GM23248 (cell line): ENCODE measurements around the gene NCF2. TPM values are rescaled to one million over a fixed set of nuclear protein-coding genes. Genes with fewer than 3 reads are reported as not detected.

Experiments used
- DNase-seq: peaks from one replicate; pipeline ENCODE4 v3.0.0-alpha.2; 2015
- H2AFZ ChIP-seq: fragments of 200-600 bp; sonication (generic); 2 replicates; pipeline ENCODE4 v1.6.1; 2016; ENCODE audit warnings: antibody characterized with exemption
- H3F3A ChIP-seq: fragments of 200-600 bp; sonication (generic); 2 replicates; pipeline ENCODE4 v1.6.1; 2016; ENCODE audit warnings: mild to moderate bottlenecking, antibody characterized with exemption, mixed run types; ENCODE audit not compliant: insufficient read depth
- H3K27ac ChIP-seq: fragments of 200-600 bp; sonication (generic); 2 replicates; pipeline ENCODE4 v1.5.1; 2016; ENCODE audit warnings: mild to moderate bottlenecking
- H3K27me3 ChIP-seq: fragments of 200-600 bp; sonication (generic); replicated peaks from 2 replicates; pipeline ENCODE4 v1.6.1; 2016; ENCODE audit warnings: mild to moderate bottlenecking; ENCODE audit not compliant: insufficient read depth
- H3K36me3 ChIP-seq: fragments of 200-600 bp; sonication (generic); 2 replicates; pipeline ENCODE4 v1.6.1; 2016; ENCODE audit warnings: low read depth, mild to moderate bottlenecking
- H3K4me1 ChIP-seq: fragments of 200-600 bp; sonication (generic); 2 replicates; pipeline ENCODE4 v1.6.1; 2016; ENCODE audit warnings: mild to moderate bottlenecking; ENCODE audit not compliant: insufficient read depth
- H3K4me2 ChIP-seq: fragments of 200-600 bp; sonication (generic); one replicate; pipeline ENCODE4 v1.6.1; 2016; ENCODE audit warnings: mild to moderate bottlenecking; ENCODE audit not compliant: unreplicated experiment
- H3K4me3 ChIP-seq: fragments of 200-600 bp; sonication (generic); 2 replicates; pipeline ENCODE4 v1.5.1; 2016; ENCODE audit warnings: mild to moderate bottlenecking
- H3K79me2 ChIP-seq: fragments of 200-600 bp; sonication (generic); 2 replicates; pipeline ENCODE4 v1.6.1; 2016; ENCODE audit warnings: mild to moderate bottlenecking; ENCODE audit not compliant: insufficient read depth
- H3K9ac ChIP-seq: fragments of 200-600 bp; sonication (generic); 2 replicates; pipeline ENCODE4 v1.6.1; 2016; ENCODE audit warnings: mild to moderate bottlenecking
- H3K9me2 ChIP-seq: fragments of 200-600 bp; sonication (generic); 2 replicates; pipeline ENCODE4 v1.6.1; 2016; ENCODE audit warnings: mixed run types, mild to moderate bottlenecking, moderate library complexity; ENCODE audit not compliant: insufficient read depth
- H3K9me3 ChIP-seq: fragments of 200-600 bp; sonication (generic); one replicate; pipeline ENCODE4 v1.6.1; 2017; ENCODE audit warnings: low read depth
- H4K20me1 ChIP-seq: fragments of 200-600 bp; sonication (generic); 2 replicates; pipeline ENCODE4 v1.6.0; 2016; ENCODE audit not compliant: insufficient read depth
- EZH2 ChIP-seq: fragments of 200-600 bp; sonication (generic); IDR thresholded peaks from 2 replicates; pipeline ENCODE4 v1.6.1; 2018; ENCODE audit warnings: antibody characterized with exemption, mild to moderate bottlenecking; ENCODE audit not compliant: insufficient read depth, poor library complexity, severe bottlenecking
- EZH2phosphoT487 ChIP-seq: fragments of 200-600 bp; sonication (generic); IDR thresholded peaks from 2 replicates; pipeline ENCODE4 v1.6.1; 2018; ENCODE audit warnings: antibody characterized with exemption, moderate library complexity, mild to moderate bottlenecking, low read depth; ENCODE audit not compliant: insufficient read depth
- WGBS, 2 experiments: methylation state at CpG; one replicate each; pipeline ENCODE4 v1.1.6; 2015 to 2017; ENCODE audit warnings: low lambda C conversion rate in 2 of 2, low coverage in 1 of 2; ENCODE audit errors: missing lambda C conversion rate in 2 of 2; 5-methylcytosine and 5-hydroxymethylcytosine counted together
- in situ Hi-C: fragments of 300-500 bp; cut with MboI; formaldehyde crosslinking; loops from 2 replicates; pipeline ENCODE4 v1.15.0; 2020
- polyA plus RNA-seq: library from polyadenylated mRNA; unstranded; fragments of >200 nt; fragmentation: Nextera tagmentation; extraction: Ambion mirVana; gene quantifications from 2 replicates; pipeline ENCODE4 v1.2.1, GENCODE V29; 2016
- total RNA-seq: library from RNA; depleted of rRNA; stranded (reverse); fragments of >200 nt; shearing (Covaris generic); gene quantifications from 2 replicates; pipeline ENCODE4 v1.2.3, GENCODE V29; 2014

NCF2 gene
- total and polyA plus RNA-seq, 2 experiments from 2014 or later, result 0.41 TPM; not detected in 1

DNA sequence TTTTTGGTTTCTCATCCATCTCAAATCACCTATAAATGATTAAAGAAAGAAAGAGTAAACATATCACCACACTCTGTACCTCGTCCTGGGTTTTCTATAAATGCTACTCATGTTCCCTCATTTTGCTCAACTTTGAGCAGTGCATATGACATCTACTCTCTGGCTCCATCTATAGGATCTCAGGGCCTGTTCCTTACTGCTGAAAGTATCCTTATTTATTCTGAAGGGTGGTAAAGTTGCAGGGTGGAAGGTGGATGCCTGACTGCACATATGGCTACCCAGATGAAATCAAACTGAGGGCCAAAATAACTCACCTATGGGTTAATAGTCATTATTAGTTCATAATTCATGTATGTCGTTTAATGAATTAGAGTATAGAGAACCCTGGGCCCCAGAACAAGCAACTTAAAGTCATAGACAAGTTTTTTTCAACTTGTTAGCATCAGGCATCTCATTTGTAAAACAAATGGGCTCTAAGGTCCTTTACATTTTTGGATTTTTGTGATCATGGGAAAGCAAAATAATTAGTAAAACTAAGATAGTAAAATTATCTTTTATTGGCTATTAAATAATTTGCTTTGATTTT, 46.5 kb downstream of the NCF2 start:
- H3K79me2 ChIP-seq, result no peaks in the 10 kb centered on the region
- in situ Hi-C loops, result no loop called here
- H3K9me2 ChIP-seq, result no peaks in the 10 kb centered on the region
- H3K4me1 ChIP-seq, result no peaks in the 10 kb centered on the region
- peak; percentile 84 for DNase-seq
- TF ChIP-seq EZH2phosphoT487, result no peak
- no peak for TF ChIP-seq EZH2
- peak overlapping the region; percentile 41 for H3K4me2 ChIP-seq
- 0 out of 2 replicates have a peak overlapping the region, but pooled peaks have one; percentile 1 for H3K27ac ChIP-seq
- H4K20me1 ChIP-seq, result no peaks in the 10 kb centered on the region
- H3K4me3 ChIP-seq, result no peak overlapping the region
- H3K27me3 ChIP-seq, result no peaks in the 10 kb centered on the region
- peaks cover 16% of the 10 kb centered on the region; the same call in 1 of the 2 replicates for H3F3A ChIP-seq
- H3K9me3 ChIP-seq, result no peaks in the 10 kb centered on the region
- WGBS, 2 experiments, result 33 to 37% methylated on average over 2 of the region's 2 CpGs
- H2AFZ ChIP-seq, result peak overlapping the region; percentile 54
- peaks cover 65% of the 10 kb centered on the region for H3K36me3 ChIP-seq
- H3K9ac ChIP-seq, result no peak overlapping the region

DNA sequence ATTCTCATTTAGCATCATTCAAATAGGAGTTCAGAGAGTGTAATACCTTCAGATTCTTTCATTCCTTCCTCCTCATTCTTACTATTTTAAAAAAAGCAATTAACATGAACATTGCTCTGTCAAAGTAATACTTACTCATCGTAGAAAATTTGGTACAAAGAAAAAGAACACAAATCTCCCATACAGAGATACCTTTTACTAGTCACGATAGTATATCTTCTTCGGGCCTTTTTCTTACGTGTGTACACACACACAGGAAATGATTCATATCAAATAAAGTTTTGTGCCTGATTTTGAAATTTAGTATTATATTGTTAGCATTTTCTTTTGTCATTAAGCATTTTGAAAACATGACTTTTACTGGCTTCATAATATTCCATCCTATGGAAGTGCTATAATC, 52.9 kb downstream of the NCF2 start:
- no peak for DNase-seq
- H2AFZ ChIP-seq, result no peak overlapping the region
- no peak overlapping the region for H3K4me2 ChIP-seq
- peaks cover 65% of the 10 kb centered on the region for H3K36me3 ChIP-seq
- no peaks in the 10 kb centered on the region for H3K79me2 ChIP-seq
- H3K4me3 ChIP-seq, result no peak overlapping the region
- no peaks in the 10 kb centered on the region for H3K9me3 ChIP-seq
- H3K4me1 ChIP-seq, result no peaks in the 10 kb centered on the region
- no peaks in the 10 kb centered on the region for H3K27me3 ChIP-seq
- H3K27ac ChIP-seq, result no peak overlapping the region
- in situ Hi-C loops, result no loop called here
- H3K9ac ChIP-seq, result no peak overlapping the region
- WGBS, 2 experiments, result 93 to 96% methylated on average over 4 of the region's 4 CpGs
- no peak for TF ChIP-seq EZH2
- TF ChIP-seq EZH2phosphoT487, result no peak
- H3K9me2 ChIP-seq, result no peaks in the 10 kb centered on the region
- no peaks in the 10 kb centered on the region for H4K20me1 ChIP-seq
- H3F3A ChIP-seq, result peaks cover 5% of the 10 kb centered on the region; the same call in 1 of the 2 replicates

DNA sequence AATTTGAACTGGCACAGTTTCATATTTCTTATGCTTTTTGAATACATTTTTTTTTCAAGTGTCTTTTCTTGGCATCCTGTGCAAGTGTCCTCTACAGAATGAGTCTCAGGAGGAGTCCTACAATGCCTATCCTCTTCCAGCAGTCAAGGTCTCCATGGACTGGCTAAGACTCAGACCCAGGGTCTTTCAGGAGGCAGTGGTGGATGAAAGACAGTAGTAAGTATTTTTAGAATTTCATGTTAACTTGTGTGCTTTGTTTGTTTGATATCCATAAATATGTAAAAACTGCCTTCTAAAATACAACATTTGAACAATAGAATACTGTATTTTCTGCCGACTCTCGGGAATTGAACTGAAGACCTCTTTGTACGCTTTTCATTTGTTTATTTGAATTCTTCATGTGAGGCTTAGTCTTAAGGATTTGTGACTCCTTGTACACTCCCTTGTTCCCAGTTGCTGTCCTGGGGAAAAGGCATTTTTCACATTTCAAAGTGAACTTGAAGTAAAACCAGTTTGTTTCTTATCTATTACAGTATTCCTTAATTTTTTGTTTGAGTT, 56.6 kb downstream of the NCF2 start:
- Histone ChIP-seq H3K9me3 (no peaks in the 10 kb centered on the region), H3K4me3 (no peak overlapping the region), H3K9ac (no peak overlapping the region), H3K27me3 (no peaks in the 10 kb centered on the region), H3K9me2 (no peaks in the 10 kb centered on the region), H3F3A (peaks cover 5% of the 10 kb centered on the region; the same call in 1 of the 2 replicates), H3K36me3 (peaks cover 54% of the 10 kb centered on the region), H3K4me2 (no peak overlapping the region), H3K27ac (no peak overlapping the region), H3K4me1 (no peaks in the 10 kb centered on the region), H4K20me1 (no peaks in the 10 kb centered on the region), H3K79me2 (no peaks in the 10 kb centered on the region), H2AFZ (no peak overlapping the region)
- WGBS, 2 experiments, result 98 to 100% methylated on average over 3 of the region's 3 CpGs
- no peak for DNase-seq
- TF ChIP-seq EZH2, result no peak
- no peak for TF ChIP-seq EZH2phosphoT487
- in situ Hi-C loops, result no loop called here

DNA sequence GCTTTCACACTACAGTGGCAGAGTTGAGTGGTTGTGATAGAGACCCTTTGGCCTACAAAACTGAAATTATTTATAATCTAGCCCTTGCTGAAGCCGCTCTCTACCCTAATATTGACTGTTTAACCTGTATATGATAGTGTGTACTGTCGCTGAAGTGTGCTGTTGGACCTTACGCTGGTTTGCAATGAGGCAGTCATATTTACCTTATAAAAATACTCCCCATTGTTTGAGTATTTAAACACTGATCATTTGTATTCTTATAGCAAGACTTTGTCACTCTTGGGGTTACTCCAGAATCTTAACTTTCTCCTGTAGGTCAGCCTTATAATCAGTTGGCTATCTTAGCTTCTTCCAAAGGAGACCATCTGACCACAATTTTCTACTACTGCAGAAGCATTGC, 61.7 kb downstream of the NCF2 start:
- Histone ChIP-seq H3K9me2 (no peaks in the 10 kb centered on the region), H3K27me3 (no peaks in the 10 kb centered on the region), H3F3A (peaks cover 10% of the 10 kb centered on the region; the same call in 1 of the 2 replicates), H3K4me2 (no peak overlapping the region), H3K4me3 (no peak overlapping the region), H3K9me3 (no peaks in the 10 kb centered on the region), H3K36me3 (peaks cover 41% of the 10 kb centered on the region), H3K79me2 (peaks cover 16% of the 10 kb centered on the region), H3K9ac (no peak overlapping the region), H3K4me1 (no peaks in the 10 kb centered on the region), H2AFZ (no peak overlapping the region), H4K20me1 (no peaks in the 10 kb centered on the region), H3K27ac (peak overlapping the region; percentile 19; the same call in 1 of the 2 replicates)
- in situ Hi-C loops, result no loop called here
- no peak for DNase-seq
- 98 to 100% methylated on average over 3 of the region's 3 CpGs for WGBS, 2 experiments
- TF ChIP-seq EZH2phosphoT487 (no peak), EZH2 (no peak)
